Measurements from ENCODE around the gene ZNF135.
A peak's percentile ranks its signal among the peaks of the same experiment; 100 is the strongest.

ZNF135 gene

DNA sequence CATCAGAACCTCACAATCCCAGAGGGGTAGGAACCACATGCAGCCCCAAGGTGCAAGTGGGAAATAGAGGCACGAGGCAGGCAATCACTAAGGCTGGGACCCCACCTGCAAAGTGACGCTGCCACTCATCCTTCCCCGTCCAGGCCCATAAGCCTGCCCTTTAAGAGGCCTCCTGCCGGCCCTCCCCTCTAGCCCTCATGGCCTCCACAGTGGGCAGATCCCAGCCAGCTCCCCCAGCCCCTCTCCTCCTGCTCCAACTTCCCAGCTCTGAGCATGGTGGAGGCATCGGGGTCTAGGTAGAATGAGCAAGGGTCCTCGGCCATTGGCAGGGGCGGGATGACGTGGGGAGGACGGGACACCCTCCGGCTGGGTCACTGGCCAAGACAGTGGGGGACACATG is 36.2 kb downstream of the ZNF135 start:
- no peak for DNase-seq (ENCODE audit: low spot score)

DNA sequence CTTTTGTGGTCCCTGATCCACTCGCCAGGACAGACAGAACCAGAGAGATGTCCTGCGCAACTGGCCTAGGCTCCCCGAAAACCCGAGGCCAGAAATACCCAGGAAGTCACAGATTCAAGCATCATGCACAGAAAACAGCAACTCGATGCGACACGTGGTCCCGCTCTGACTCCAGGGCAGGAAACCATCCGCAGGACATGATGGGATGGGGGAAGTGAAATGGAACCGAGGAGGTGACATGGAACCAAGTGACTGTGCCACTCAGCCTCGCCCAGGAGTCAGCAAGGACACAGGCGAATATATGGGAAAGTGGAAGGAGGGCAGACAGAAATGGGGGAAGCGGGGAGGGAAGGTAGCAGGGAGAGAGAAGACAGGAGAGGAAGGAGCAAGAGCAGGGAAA is 37.8 kb downstream of the ZNF135 start:
- DNase-seq (ENCODE audit: low spot score), result no peak

GRCh38 chr19:58097349-58097748 is 38.3 kb downstream of the ZNF135 start:
- DNase-seq (ENCODE audit: low spot score), result no peak

DNA sequence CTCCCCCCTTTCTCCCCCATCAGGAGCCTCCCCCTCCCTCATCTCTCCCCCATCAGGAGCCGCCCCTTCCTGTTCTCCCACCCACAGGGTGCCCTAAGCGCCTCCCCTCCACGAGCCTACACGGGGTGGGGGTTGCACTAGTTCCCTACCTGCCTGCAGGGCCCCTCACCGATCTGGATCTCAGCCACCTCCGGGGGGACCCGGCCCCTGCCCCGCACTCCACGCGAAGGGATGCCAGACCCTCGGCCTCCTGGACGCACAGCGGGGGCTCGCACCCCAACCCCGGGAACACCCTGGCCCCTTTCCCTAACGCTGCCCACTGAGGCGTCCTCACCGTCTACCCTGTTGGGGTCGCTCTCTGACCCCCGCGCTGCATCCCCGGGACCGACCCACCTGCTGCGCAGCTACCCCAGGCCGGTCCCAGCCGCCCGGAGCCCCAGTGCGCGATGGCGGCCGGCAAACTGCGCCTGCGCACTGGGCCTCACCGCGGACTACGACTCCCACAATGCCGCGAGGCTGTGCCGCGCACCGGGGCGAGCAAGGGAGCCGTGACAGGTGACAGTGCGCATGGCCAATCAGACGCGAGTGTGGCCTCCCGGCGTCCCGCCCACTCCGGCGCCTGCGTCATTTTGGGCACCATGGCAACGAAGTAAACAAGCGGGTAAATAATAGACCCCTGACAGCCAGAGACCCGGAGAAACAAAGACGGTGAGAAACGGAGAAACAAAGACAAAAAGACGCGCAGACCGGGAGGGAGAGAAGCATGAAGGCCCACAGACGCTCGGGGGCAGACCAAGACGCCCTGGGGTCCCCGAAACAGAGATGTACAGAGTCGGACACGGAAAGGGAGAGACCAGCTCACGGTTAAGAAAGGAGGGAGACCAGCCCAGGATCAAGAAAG is 38.9 kb downstream of the ZNF135 start, which contains the start of gene ZSCAN18:
TSS of gene ZSCAN18 (minus strand) at position 451 of the 901 bp plus-strand sequence. CDS start 7,964 bp downstream, outside the sequence.
- peak; percentile 97 for DNase-seq (ENCODE audit: low spot score)

- no peak for DNase-seq (ENCODE audit: low spot score)
These were observed 39.6 kb downstream of the ZNF135 start for GRCh38 chr19:58098682-58098998.

- no peak for DNase-seq (ENCODE audit: low spot score)
These were observed 48.9 kb downstream of the ZNF135 start for GRCh38 chr19:58107778-58108545.

- DNase-seq (ENCODE audit: low spot score), result no peak
These were observed 49.4 kb downstream of the ZNF135 start for GRCh38 chr19:58108546-58108817.

- no peak for DNase-seq (ENCODE audit: low spot score)
These were observed 58.9 kb downstream of the ZNF135 start for GRCh38 chr19:58117841-58118575.

- no peak for DNase-seq (ENCODE audit: low spot score)
These were observed 60.1 kb downstream of the ZNF135 start for GRCh38 chr19:58118979-58119733.

Measured in putamen (tissue), 1 donor.